SK-N-MC (cell line): ENCODE measurements around the gene COQ9.

Source experiments
- DNase-seq: peaks from one replicate; pipeline ENCODE4 v3.0.0-alpha.2; 2011; ENCODE audit warnings: low read depth, low spot score
- H3K27ac ChIP-seq: fragments of 200-600 bp; sonication (generic); 2 replicates; pipeline ENCODE4 v1.5.1; 2016; ENCODE audit warnings: mixed run types
- H3K36me3 ChIP-seq: fragments of 200-600 bp; sonication (generic); 2 replicates; pipeline ENCODE4 v1.6.1; 2017; ENCODE audit warnings: antibody characterized with exemption, low read length, mixed read lengths; ENCODE audit not compliant: insufficient read depth
- H3K4me3 ChIP-seq: fragments of 200-600 bp; sonication (generic); 2 replicates; pipeline ENCODE4 v1.5.1; 2016
- H3K9ac ChIP-seq: fragments of 200-600 bp; sonication (generic); 2 replicates; pipeline ENCODE4 v1.8.0; 2017; ENCODE audit warnings: mixed run types, mixed read lengths; ENCODE audit not compliant: insufficient read length
- H3K9me3 ChIP-seq: fragments of 200-600 bp; sonication (generic); 2 replicates; pipeline ENCODE4 v1.6.1; 2017; ENCODE audit warnings: low read depth, mild to moderate bottlenecking, antibody characterized with exemption, low read length, moderate library complexity, mixed read lengths
- EZH2 ChIP-seq: fragments of 200-600 bp; sonication (generic); IDR thresholded peaks from one replicate; pipeline ENCODE4 v1.6.1; 2017; ENCODE audit warnings: antibody characterized with exemption
- FOXP2 ChIP-seq: optimal IDR thresholded peaks from 2 replicates; pipeline ENCODE3; 2011; ENCODE audit warnings: mild to moderate bottlenecking, moderate library complexity; ENCODE audit not compliant: insufficient read depth; ENCODE audit errors: extremely low read length, control extremely low read depth
- POLR2AphosphoS5 ChIP-seq: IDR thresholded peaks from 2 replicates; pipeline ENCODE4 v1.6.1; 2012; ENCODE audit warnings: mild to moderate bottlenecking, low read depth, low read length, borderline replicate concordance

COQ9 gene

DNA sequence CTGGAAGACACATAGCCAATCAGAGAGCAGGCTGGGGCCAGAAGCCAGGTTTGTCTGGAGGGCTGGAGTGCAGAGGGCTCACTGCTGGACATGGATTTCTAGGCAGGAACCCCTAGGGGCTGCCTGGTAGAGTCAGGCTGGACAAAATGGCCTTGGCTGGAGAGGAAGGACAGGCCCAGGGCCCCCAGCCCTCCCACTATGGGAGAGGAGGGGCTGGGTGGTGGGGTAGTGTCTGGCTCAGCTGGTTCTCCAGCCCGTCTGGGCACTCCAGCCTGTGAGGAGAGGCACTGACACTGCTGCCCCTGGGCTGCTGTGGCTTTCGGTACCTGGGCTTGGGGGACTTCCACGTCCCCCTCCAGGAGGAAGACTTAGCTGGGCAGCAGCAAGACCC is 60.8 kb downstream of the COQ9 start:
- Histone ChIP-seq H3K27ac (no peak overlapping the region), H3K36me3 (no peaks in the 10 kb centered on the region), H3K9me3 (no peaks in the 10 kb centered on the region), H3K9ac (no peak overlapping the region), H3K4me3 (no peak overlapping the region)
- no peak for TF ChIP-seq EZH2
- TF ChIP-seq FOXP2: no peak
- TF ChIP-seq POLR2AphosphoS5: no peak
- no peak for DNase-seq

DNA sequence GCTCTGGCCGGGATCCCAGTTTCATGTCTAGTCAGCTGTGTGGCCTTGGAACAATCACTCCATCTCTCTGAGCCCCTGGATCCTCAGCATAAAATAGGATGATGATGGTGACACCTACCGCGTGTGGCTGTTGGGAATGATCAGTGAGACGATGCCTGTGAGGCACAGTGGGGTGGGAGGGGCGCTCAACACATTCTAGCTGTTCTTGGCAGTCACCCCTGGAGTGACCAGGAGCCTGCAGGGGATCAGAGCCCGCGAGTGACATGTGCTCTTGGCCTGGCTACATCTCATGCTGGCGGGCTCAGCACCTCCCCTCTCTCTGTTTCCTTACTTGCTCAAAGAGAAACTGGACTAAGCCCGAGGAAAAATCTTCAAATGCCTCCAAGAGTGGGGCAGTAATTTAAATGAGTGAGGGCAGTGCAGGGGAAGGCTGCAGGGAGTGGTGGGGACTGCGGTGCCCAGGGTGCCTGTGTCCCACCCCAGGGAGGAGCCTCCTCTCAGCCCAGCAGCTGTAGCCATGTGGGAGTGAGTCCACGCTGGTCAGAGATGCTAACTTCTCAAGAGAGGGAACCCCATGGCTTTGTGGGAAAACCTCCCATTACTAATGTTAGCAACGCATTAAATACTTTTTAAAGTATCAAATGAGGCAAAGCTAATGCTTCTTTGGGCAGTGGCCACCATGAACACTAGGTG is 62.1 kb downstream of the COQ9 start:
- Histone ChIP-seq H3K36me3 (no peaks in the 10 kb centered on the region), H3K9ac (no peak overlapping the region), H3K4me3 (no peak overlapping the region), H3K27ac (no peak overlapping the region), H3K9me3 (no peaks in the 10 kb centered on the region)
- no peak for TF ChIP-seq FOXP2
- TF ChIP-seq EZH2: no peak
- no peak for TF ChIP-seq POLR2AphosphoS5
- no peak for DNase-seq

DNA sequence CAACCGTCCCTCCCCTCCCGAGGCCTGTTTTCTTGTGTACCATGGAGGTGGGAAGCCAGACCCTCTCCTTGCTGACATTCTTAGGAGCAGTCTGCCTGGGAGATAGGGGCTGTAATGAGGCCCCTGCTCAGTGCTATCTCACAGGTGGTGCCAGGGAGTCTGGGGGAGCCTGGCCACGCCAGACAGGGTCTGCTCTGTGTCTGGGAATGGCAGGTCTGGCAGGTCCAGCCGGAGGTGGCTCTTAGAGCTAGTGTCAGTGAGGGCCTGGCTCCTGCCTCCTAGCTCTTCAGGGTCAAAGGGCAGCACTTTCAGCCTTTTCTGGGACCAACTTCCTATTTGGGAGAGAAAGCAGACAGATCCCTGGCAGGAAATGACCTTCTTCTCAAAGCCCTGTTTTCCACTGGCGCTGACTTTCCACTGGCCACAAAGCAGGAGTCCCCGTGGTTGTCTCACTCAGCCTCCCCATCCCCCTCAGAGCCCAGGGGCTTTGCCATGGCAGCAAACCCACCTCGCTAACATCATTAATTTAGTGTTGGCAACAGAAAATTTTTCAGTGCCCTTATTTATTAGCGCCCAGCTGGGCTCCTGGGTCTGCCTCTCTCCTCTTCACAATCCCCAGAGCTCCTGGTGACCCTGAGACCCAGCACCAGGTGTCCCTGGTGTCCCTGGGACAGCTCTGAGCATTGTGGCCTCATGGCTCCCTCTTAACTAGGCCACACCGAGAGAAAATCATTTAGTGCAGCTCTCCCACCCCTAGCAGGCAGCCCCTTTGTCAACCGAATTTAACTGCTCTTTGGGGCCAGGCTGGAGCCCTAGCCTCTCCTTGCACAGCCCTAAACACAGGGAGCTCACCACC is 63.0 kb downstream of the COQ9 start:
- no peaks in the 10 kb centered on the region for H3K9me3 ChIP-seq
- no peak for DNase-seq
- H3K27ac ChIP-seq: no peak overlapping the region
- H3K9ac ChIP-seq: no peak overlapping the region
- TF ChIP-seq POLR2AphosphoS5: no peak
- no peak for TF ChIP-seq EZH2
- TF ChIP-seq FOXP2: no peak
- no peaks in the 10 kb centered on the region for H3K36me3 ChIP-seq
- H3K4me3 ChIP-seq: no peak overlapping the region
